SK-N-SH (cell line): ENCODE data around the gene MAST4. TPM values are rescaled to one million over a fixed set of nuclear protein-coding genes. Genes with fewer than 3 reads are reported as not detected.

Experiments
- CTCF ChIA-PET: fragments of 300-600, 350-600 bp; formaldehyde crosslinking; extraction: SDS; loops from one replicate; lab custom pipeline; 2021; lab: Yijun Ruan, JAX
- POLR2A ChIA-PET: fragments of 350-600 bp; sonication (Branson Sonifier 250); formaldehyde crosslinking; extraction: SDS; loops from one replicate; lab custom pipeline; 2020; ENCODE audit warnings: antibody characterized with exemption, inconsistent platforms; lab: Yijun Ruan, JAX
- DNase-seq: peaks from one replicate; pipeline ENCODE4 v3.0.0; 2012
- H2AFZ ChIP-seq: fragments of 200-600 bp; sonication (generic); 2 replicates; pipeline ENCODE4 v1.8.1; 2016; ENCODE audit warnings: antibody characterized with exemption, mild to moderate bottlenecking, low read depth
- H3F3A ChIP-seq: fragments of 200-600 bp; sonication (generic); replicated peaks from 2 replicates; pipeline ENCODE3; 2016; ENCODE audit warnings: antibody characterized with exemption, mild to moderate bottlenecking; ENCODE audit not compliant: insufficient read depth
- H3K27ac ChIP-seq, 2 experiments: fragments of 200-500 bp in 1 of 2; fragments of 200-600 bp in 1 of 2; sonication (Bioruptor generic) in 1 of 2; sonication (generic), shearing (Covaris generic) in 1 of 2; 2 replicates each; pipeline versions ENCODE4 v1.5.1 to v1.6.1; 2014 to 2016; ENCODE audit warnings: low read depth in 2 of 2, inconsistent platforms in 1 of 2, low read length in 1 of 2, mild to moderate bottlenecking in 1 of 2, mixed read lengths in 1 of 2
- H3K27me3 ChIP-seq: fragments of 200-600 bp; sonication (generic), shearing (Covaris generic); 2 replicates; pipeline ENCODE4 v1.6.1; 2016; ENCODE audit warnings: mixed run types; ENCODE audit not compliant: insufficient read depth
- H3K36me3 ChIP-seq, 2 experiments: fragments of 200-500 bp in 1 of 2; fragments of 200-600 bp in 1 of 2; sonication (Bioruptor generic) in 1 of 2; sonication (generic) in 1 of 2; replicated peaks in 1 of 2; 2 replicates each; pipeline versions ENCODE3 to v1.5.1; 2014 to 2016; ENCODE audit warnings: low read length in 1 of 2, mild to moderate bottlenecking in 1 of 2; ENCODE audit not compliant: insufficient read depth in 2 of 2, control insufficient read depth in 1 of 2
- H3K4me1 ChIP-seq, 2 experiments: fragments of 200-500 bp in 1 of 2; fragments of 200-600 bp in 1 of 2; sonication (Bioruptor generic) in 1 of 2; sonication (generic), shearing (Covaris generic) in 1 of 2; 2 replicates each; pipeline versions ENCODE4 v1.5.1 to v1.6.1; 2014 to 2016; ENCODE audit warnings: low read depth in 1 of 2, low read length in 1 of 2, mixed run types in 1 of 2; ENCODE audit not compliant: insufficient read depth in 2 of 2, control insufficient read depth in 1 of 2
- H3K4me2 ChIP-seq: fragments of 200-600 bp; sonication (generic), shearing (Covaris generic); 2 replicates; pipeline ENCODE4 v1.6.1; 2017; ENCODE audit warnings: mixed run types
- H3K4me3 ChIP-seq, 2 experiments: fragments of 200-500 bp in 1 of 2; fragments of 200-600 bp in 1 of 2; sonication (Bioruptor generic) in 1 of 2; sonication (generic), shearing (Covaris generic) in 1 of 2; 2 replicates each; pipeline versions ENCODE4 v1.5.1 to v1.8.1; 2014 to 2016; ENCODE audit warnings: low read depth in 2 of 2, inconsistent platforms in 1 of 2, low read length in 1 of 2, mild to moderate bottlenecking in 1 of 2, mixed read lengths in 1 of 2, moderate library complexity in 1 of 2
- H3K79me2 ChIP-seq: fragments of 200-600 bp; sonication (generic); 2 replicates; pipeline ENCODE4 v1.8.1; 2017; ENCODE audit warnings: mild to moderate bottlenecking; ENCODE audit not compliant: insufficient read depth
- H3K9ac ChIP-seq: fragments of 200-600 bp; sonication (generic); 2 replicates; pipeline ENCODE4 v1.6.1; 2017; ENCODE audit warnings: mixed run types
- H3K9me2 ChIP-seq: fragments of 200-600 bp; sonication (generic); 2 replicates; pipeline ENCODE4 v1.6.1; 2017; ENCODE audit warnings: mixed run types
- H3K9me3 ChIP-seq: fragments of 200-600 bp; sonication (generic); 2 replicates; pipeline ENCODE4 v1.6.1; 2017; ENCODE audit warnings: mixed run types, mild to moderate bottlenecking, moderate library complexity
- H4K20me1 ChIP-seq: fragments of 200-600 bp; sonication (generic); 2 replicates; pipeline ENCODE4 v1.6.1; 2017; ENCODE audit warnings: mild to moderate bottlenecking, mixed run types; ENCODE audit not compliant: insufficient read depth
- FOSL2 ChIP-seq: IDR thresholded peaks from 2 replicates; pipeline ENCODE4 v1.4.0; 2012; ENCODE audit warnings: low read depth, mild to moderate bottlenecking, moderate library complexity, borderline replicate concordance
- FOXJ3 ChIP-seq: sonication (generic); formaldehyde crosslinking; IDR thresholded peaks from 2 replicates; pipeline ENCODE4 v1.5.1; 2020; ENCODE audit warnings: mild to moderate bottlenecking, missing genetic modification reagents
- FOXM1 ChIP-seq: IDR thresholded peaks from 2 replicates; pipeline ENCODE4 v1.4.0; 2012; ENCODE audit warnings: low read depth, mild to moderate bottlenecking
- GATA2 ChIP-seq: sonication (generic); formaldehyde crosslinking; IDR thresholded peaks from 2 replicates; pipeline ENCODE4 v1.5.0; 2020; ENCODE audit warnings: mild to moderate bottlenecking, missing genetic modification reagents
- MEF2A ChIP-seq: IDR thresholded peaks from 2 replicates; pipeline ENCODE4 v1.4.0; 2012; ENCODE audit warnings: low read depth, borderline replicate concordance
- MXI1 ChIP-seq: IDR thresholded peaks from 2 replicates; pipeline ENCODE4 v1.6.1; 2012; ENCODE audit warnings: mild to moderate bottlenecking, low read depth, low read length, improper control_type of control experiment
- NRF1 ChIP-seq: IDR thresholded peaks from 2 replicates; pipeline ENCODE4 v1.6.1; 2012; ENCODE audit warnings: low read depth, mild to moderate bottlenecking, low read length
- POLR2AphosphoS5 ChIP-seq: IDR thresholded peaks from 2 replicates; pipeline ENCODE4 v1.6.1; 2012; ENCODE audit warnings: low read depth, low read length
- RAD21 ChIP-seq: IDR thresholded peaks from 2 replicates; pipeline ENCODE4 v1.6.1; 2012; ENCODE audit warnings: mild to moderate bottlenecking, low read length
- RCOR1 ChIP-seq: fragments of 150-350 bp; IDR thresholded peaks from 2 replicates; pipeline ENCODE4 v1.6.1; 2017; ENCODE audit warnings: antibody characterized with exemption, low read length
- TCF12 ChIP-seq: IDR thresholded peaks from 2 replicates; pipeline ENCODE4 v1.4.0; 2012
- TEAD4 ChIP-seq: IDR thresholded peaks from 2 replicates; pipeline ENCODE4 v1.4.0; 2012; ENCODE audit warnings: mild to moderate bottlenecking, borderline replicate concordance; ENCODE audit not compliant: insufficient read depth
- WGBS: methylation state at CpG from one replicate; pipeline ENCODE4 v1.1.6; 2017; ENCODE audit warnings: low lambda C conversion rate; 5-methylcytosine and 5-hydroxymethylcytosine counted together
- polyA plus RNA-seq, 3 experiments: library from polyadenylated mRNA; depleted of rRNA; stranded (reverse); fragments of >200 nt; gene quantifications; 2 replicates each; pipeline ENCODE4 v1.2.3, GENCODE V29; 2012
- TF ChIP-seq, protein P1 (sequence below): IDR thresholded peaks from 2 replicates; pipeline ENCODE4 v1.4.0; 2012; ENCODE audit warnings: low read depth, borderline replicate concordance
- TF ChIP-seq, protein P2 (sequence below): fragments of 150-350 bp; IDR thresholded peaks from 2 replicates; pipeline ENCODE4 v1.6.1; 2017; ENCODE audit warnings: antibody characterized with exemption, low read length, low read depth, borderline replicate concordance
- TF ChIP-seq, protein P3 (sequence below): IDR thresholded peaks from 2 replicates; pipeline ENCODE4 v1.6.1; 2012; ENCODE audit warnings: mild to moderate bottlenecking, low read depth, low read length, moderate library complexity
- TF ChIP-seq, protein P4 (sequence below): fragments of 150-350 bp; IDR thresholded peaks from 2 replicates; pipeline ENCODE4 v1.6.1; 2016; ENCODE audit warnings: mild to moderate bottlenecking, low read depth, low read length
- TF ChIP-seq, protein P5 (sequence below): IDR thresholded peaks from 2 replicates; pipeline ENCODE4; 2012
- TF ChIP-seq, protein P6 (sequence below): IDR thresholded peaks from 2 replicates; pipeline ENCODE4 v1.4.0; 2012; ENCODE audit warnings: low read depth

Gene MAST4
- polyA plus RNA-seq, 1 of the 3 experiments (the other 2 are of a cell fraction): 2.2 TPM

DNA sequence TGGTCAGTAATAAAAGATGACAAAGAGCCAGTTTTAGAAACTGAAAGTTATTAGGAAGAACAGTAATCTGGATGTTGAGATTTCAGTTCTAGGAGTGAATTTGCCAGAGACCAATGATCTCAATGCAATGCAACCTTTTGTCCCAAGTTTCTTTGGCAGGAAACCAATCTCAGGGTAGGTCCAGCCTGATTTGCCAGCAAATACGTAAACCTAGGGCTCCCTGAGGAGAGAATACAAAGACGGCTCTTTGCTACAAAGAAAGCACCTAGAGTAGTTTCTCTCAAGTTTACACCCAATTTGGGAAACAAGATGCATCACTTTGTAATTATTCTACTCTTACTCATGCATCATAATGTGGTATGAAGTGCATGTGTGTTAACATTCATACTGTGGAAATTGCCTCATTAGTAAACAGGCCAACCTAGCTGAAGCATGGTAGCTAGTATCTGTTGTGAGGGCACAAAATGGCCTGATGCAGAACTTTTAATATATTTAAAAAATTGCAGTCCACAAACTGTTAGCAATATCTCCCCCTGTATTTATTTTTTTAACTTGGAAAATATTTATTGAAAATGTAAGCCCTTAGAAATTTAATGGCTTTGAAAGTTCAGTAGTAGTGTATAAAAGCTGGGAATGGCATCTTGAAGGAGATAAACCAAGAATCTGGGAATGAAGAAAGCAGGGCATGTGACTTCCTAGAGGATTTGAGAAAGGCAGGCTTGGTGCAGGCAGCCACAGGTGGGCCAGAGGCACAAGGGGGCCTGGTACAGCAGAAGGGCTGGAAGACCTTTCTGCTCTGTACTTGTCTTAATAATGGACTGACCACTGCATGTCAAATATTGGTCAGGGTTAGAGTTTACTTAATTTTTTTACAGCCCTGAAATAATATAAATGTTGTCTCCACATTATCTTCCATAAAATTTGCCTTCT lies 59.5 kb downstream of the MAST4 start:
- no peak overlapping the region for H3K4me2 ChIP-seq

DNA sequence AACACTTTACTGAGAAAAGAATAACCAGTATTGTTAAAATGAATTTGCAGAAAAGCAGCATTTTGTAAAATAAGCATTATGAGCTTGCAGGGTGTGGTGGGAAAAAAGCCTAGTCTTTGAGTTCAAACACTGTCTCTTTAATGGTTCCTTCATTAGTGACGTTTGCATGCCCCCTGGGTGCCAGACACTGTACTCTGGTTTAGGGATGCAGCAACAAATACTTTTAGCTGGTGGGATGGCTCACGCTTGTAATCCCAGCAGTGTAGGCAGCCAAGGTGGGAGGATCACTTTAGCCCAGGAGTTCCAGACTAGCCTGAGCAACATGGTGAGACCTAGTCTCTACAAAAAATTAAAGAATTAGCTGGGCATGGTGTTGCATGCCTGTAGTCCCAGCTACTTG lies 62.3 kb downstream of the MAST4 start:
- ChIA-PET CTCF (interaction anchor here (0.9 to 1.8 kb wide), 4 partner anchors 60 to 352 kb away, joined by 3 to 6 read pairs (median 4); no protein-coding TSS in a partner anchor), POLR2A (no interaction called here)
- no peaks in the 10 kb centered on the region for H3F3A ChIP-seq
- H3K27ac ChIP-seq: no peak overlapping the region
- DNase-seq: no peak
- H3K9me3 ChIP-seq: no peaks in the 10 kb centered on the region
- H3K9me2 ChIP-seq: no peaks in the 10 kb centered on the region
- no peak overlapping the region for H3K4me3 ChIP-seq
- TF ChIP-seq, protein P1, sequence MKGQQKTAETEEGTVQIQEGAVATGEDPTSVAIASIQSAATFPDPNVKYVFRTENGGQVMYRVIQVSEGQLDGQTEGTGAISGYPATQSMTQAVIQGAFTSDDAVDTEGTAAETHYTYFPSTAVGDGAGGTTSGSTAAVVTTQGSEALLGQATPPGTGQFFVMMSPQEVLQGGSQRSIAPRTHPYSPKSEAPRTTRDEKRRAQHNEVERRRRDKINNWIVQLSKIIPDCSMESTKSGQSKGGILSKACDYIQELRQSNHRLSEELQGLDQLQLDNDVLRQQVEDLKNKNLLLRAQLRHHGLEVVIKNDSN: no peak
- TF ChIP-seq FOXJ3 (CRISPR knock-in tag) (no peak), TCF12 (no peak), MEF2A (no peak), FOSL2 (no peak), GATA2 (no peak), MXI1 (no peak), NRF1 (no peak), POLR2AphosphoS5 (no peak), RCOR1 (no peak)
- TF ChIP-seq, protein P2, sequence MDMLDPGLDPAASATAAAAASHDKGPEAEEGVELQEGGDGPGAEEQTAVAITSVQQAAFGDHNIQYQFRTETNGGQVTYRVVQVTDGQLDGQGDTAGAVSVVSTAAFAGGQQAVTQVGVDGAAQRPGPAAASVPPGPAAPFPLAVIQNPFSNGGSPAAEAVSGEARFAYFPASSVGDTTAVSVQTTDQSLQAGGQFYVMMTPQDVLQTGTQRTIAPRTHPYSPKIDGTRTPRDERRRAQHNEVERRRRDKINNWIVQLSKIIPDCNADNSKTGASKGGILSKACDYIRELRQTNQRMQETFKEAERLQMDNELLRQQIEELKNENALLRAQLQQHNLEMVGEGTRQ: no peak
- TF ChIP-seq, protein P3, sequence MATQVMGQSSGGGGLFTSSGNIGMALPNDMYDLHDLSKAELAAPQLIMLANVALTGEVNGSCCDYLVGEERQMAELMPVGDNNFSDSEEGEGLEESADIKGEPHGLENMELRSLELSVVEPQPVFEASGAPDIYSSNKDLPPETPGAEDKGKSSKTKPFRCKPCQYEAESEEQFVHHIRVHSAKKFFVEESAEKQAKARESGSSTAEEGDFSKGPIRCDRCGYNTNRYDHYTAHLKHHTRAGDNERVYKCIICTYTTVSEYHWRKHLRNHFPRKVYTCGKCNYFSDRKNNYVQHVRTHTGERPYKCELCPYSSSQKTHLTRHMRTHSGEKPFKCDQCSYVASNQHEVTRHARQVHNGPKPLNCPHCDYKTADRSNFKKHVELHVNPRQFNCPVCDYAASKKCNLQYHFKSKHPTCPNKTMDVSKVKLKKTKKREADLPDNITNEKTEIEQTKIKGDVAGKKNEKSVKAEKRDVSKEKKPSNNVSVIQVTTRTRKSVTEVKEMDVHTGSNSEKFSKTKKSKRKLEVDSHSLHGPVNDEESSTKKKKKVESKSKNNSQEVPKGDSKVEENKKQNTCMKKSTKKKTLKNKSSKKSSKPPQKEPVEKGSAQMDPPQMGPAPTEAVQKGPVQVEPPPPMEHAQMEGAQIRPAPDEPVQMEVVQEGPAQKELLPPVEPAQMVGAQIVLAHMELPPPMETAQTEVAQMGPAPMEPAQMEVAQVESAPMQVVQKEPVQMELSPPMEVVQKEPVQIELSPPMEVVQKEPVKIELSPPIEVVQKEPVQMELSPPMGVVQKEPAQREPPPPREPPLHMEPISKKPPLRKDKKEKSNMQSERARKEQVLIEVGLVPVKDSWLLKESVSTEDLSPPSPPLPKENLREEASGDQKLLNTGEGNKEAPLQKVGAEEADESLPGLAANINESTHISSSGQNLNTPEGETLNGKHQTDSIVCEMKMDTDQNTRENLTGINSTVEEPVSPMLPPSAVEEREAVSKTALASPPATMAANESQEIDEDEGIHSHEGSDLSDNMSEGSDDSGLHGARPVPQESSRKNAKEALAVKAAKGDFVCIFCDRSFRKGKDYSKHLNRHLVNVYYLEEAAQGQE: no peak
- TF ChIP-seq, protein P4, sequence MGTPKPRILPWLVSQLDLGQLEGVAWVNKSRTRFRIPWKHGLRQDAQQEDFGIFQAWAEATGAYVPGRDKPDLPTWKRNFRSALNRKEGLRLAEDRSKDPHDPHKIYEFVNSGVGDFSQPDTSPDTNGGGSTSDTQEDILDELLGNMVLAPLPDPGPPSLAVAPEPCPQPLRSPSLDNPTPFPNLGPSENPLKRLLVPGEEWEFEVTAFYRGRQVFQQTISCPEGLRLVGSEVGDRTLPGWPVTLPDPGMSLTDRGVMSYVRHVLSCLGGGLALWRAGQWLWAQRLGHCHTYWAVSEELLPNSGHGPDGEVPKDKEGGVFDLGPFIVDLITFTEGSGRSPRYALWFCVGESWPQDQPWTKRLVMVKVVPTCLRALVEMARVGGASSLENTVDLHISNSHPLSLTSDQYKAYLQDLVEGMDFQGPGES: no peak
- TF ChIP-seq, protein P5, sequence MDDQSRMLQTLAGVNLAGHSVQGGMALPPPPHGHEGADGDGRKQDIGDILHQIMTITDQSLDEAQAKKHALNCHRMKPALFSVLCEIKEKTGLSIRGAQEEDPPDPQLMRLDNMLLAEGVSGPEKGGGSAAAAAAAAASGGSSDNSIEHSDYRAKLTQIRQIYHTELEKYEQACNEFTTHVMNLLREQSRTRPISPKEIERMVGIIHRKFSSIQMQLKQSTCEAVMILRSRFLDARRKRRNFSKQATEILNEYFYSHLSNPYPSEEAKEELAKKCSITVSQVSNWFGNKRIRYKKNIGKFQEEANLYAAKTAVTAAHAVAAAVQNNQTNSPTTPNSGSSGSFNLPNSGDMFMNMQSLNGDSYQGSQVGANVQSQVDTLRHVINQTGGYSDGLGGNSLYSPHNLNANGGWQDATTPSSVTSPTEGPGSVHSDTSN: no peak
- no peaks in the 10 kb centered on the region for H4K20me1 ChIP-seq
- H3K4me1 ChIP-seq: peaks cover 0 to 4% of the 10 kb centered on the region in 2 experiments; a peak in 2 of 4 replicates
- H3K27me3 ChIP-seq: no peaks in the 10 kb centered on the region
- H3K4me2 ChIP-seq: no peak overlapping the region
- H3K36me3 ChIP-seq: no peaks in the 10 kb centered on the region
- no peak overlapping the region for H3K9ac ChIP-seq
- no peak overlapping the region for H2AFZ ChIP-seq
- no peaks in the 10 kb centered on the region for H3K79me2 ChIP-seq
- WGBS: 60% methylated on average over 2 of the region's 2 CpGs

More for the DNA sequence above, 59.5 kb downstream of the MAST4 start:
- no peaks in the 10 kb centered on the region for H3K36me3 ChIP-seq
- H4K20me1 ChIP-seq: no peaks in the 10 kb centered on the region
- DNase-seq: no peak
- no peaks in the 10 kb centered on the region; a peak in 1 of 4 replicates for H3K4me1 ChIP-seq
- TF ChIP-seq MXI1: no peak
- no peak for TF ChIP-seq RAD21
- TF ChIP-seq, protein P6, sequence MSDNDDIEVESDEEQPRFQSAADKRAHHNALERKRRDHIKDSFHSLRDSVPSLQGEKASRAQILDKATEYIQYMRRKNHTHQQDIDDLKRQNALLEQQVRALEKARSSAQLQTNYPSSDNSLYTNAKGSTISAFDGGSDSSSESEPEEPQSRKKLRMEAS: no peak
- no peak for TF ChIP-seq NRF1
- TF ChIP-seq FOXM1: no peak
- no peak for TF ChIP-seq TEAD4
- no peaks in the 10 kb centered on the region for H3F3A ChIP-seq
- H3K79me2 ChIP-seq: no peaks in the 10 kb centered on the region
- H3K9me2 ChIP-seq: no peaks in the 10 kb centered on the region
- no peak overlapping the region for H3K4me3 ChIP-seq
- H3K9ac ChIP-seq: no peak overlapping the region
- no peaks in the 10 kb centered on the region for H3K27me3 ChIP-seq
- no peak overlapping the region for H3K27ac ChIP-seq
- CTCF ChIA-PET: interaction anchor here (0.9 to 1.7 kb wide), 3 partner anchors 9 to 349 kb away, joined by 3 to 8 read pairs (median 4); no protein-coding TSS in a partner anchor
- 55% methylated on average over 2 of the region's 2 CpGs for WGBS
- H2AFZ ChIP-seq: no peak overlapping the region
- POLR2A ChIA-PET: no interaction called here
- no peaks in the 10 kb centered on the region for H3K9me3 ChIP-seq
